Kidney epithelial cell (primary cell): ENCODE results near the gene TXNRD1. TPM values are rescaled to one million over a fixed set of nuclear protein-coding genes. Genes with fewer than 3 reads are reported as not detected.
"Not testable (repeated sequence)": the region's sequence is repeated elsewhere in the genome, so short reads cannot be mapped to it uniquely, and the experiment has no call there.

Experiments
- DNase-seq: peaks from one replicate; pipeline ENCODE4 v3.0.0-alpha.2; 2010; ENCODE audit warnings: low read depth
- H3K27me3 ChIP-seq: 2 replicates; pipeline ENCODE4 v1.6.0; 2011; ENCODE audit warnings: low read length; ENCODE audit not compliant: control insufficient read depth, insufficient read depth
- H3K36me3 ChIP-seq: 2 replicates; pipeline ENCODE4 v1.5.1; 2011; ENCODE audit warnings: low read length; ENCODE audit not compliant: control insufficient read depth, insufficient read depth
- H3K4me3 ChIP-seq: 2 replicates; pipeline ENCODE4 v1.5.1; 2011; ENCODE audit warnings: low read depth, mild to moderate bottlenecking, control low read depth, low read length
- total RNA-seq: library from RNA; depleted of rRNA; stranded (reverse); fragments of >200 nt; gene quantifications from 2 replicates; pipeline ENCODE4 v1.2.3, GENCODE V29; 2015
- TF ChIP-seq, protein P1 (sequence below): IDR thresholded peaks from 2 replicates; pipeline ENCODE4 v1.5.1; 2011; ENCODE audit warnings: mild to moderate bottlenecking, moderate library complexity, low read length, control low read depth, inconsistent platforms; ENCODE audit not compliant: insufficient read depth, poor library complexity, severe bottlenecking

Gene TXNRD1
- total RNA-seq, 1 donor from 2014 or later = 100 TPM

DNA sequence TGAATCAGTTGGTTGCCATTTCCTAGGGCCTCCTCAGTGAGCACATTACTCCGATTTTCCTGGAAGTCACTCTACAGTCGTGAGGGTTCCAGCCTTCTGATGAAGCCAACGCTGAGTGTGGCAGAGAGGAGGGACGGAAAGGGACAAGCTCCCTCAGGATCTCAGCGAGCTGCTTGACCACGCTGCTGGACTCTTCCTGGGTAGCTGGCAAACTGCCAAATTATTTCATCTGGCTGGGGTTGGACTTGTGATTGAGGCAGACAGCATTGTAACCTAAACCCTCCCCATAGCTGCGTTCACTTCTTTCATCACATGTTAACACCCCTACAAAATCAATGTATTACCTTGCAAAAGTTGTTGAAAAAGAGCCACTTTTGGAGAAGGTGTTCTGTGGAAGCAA is 171.6 kb downstream of the TXNRD1 start:
- no peak for DNase-seq
- TF ChIP-seq, protein P1, sequence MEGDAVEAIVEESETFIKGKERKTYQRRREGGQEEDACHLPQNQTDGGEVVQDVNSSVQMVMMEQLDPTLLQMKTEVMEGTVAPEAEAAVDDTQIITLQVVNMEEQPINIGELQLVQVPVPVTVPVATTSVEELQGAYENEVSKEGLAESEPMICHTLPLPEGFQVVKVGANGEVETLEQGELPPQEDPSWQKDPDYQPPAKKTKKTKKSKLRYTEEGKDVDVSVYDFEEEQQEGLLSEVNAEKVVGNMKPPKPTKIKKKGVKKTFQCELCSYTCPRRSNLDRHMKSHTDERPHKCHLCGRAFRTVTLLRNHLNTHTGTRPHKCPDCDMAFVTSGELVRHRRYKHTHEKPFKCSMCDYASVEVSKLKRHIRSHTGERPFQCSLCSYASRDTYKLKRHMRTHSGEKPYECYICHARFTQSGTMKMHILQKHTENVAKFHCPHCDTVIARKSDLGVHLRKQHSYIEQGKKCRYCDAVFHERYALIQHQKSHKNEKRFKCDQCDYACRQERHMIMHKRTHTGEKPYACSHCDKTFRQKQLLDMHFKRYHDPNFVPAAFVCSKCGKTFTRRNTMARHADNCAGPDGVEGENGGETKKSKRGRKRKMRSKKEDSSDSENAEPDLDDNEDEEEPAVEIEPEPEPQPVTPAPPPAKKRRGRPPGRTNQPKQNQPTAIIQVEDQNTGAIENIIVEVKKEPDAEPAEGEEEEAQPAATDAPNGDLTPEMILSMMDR = no peak
- Histone ChIP-seq H3K4me3 (no peak overlapping the region), H3K36me3 (no peaks in the 10 kb centered on the region), H3K27me3 (no peaks in the 10 kb centered on the region)

DNA sequence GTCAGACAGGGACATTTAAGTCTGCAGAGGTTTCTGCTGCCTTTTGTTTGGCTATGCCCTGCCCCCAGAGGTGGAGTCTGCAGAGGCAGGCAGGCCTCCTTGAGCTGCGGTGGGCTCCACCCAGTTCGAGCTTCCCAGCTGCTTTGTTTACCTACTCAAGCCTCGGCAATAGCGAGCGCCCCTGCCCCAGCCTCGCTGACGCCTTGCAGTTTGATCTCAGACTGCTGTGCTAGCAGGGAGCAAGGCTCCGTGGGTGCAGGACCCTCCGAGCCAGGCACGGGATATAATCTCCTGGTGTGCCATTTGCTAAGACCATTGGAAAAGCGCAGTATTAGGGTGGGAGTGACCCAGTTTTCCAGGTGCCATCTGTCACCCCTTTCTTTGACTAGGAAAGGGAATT is 178.5 kb downstream of the TXNRD1 start:
- not testable (repeated sequence) for DNase-seq, H3K4me3 ChIP-seq, H3K36me3 ChIP-seq, H3K27me3 ChIP-seq

Other genes starting within 250 kb of the TXNRD1 start
- gene TDG, start 249.9 kb upstream of the TXNRD1 start, total RNA-seq = 34.9 and 35.5 TPM in 2 replicates
- gene GLT8D2, start 165.6 kb upstream of the TXNRD1 start, total RNA-seq = 1.1 and 1.8 TPM in 2 replicates
- gene HCFC2, start 151.2 kb upstream of the TXNRD1 start, total RNA-seq = 4.6 and 7.4 TPM in 2 replicates
- gene NFYB, start 77.6 kb upstream of the TXNRD1 start, total RNA-seq = 14.3 and 17.2 TPM in 2 replicates
- gene EID3, start 88.0 kb downstream of the TXNRD1 start, total RNA-seq = 1.5 and 2.9 TPM in 2 replicates
- gene CHST11, start 241.2 kb downstream of the TXNRD1 start, total RNA-seq = 27.2 and 32.6 TPM in 2 replicates